TTC549 (cell line): ENCODE measurements around the gene MLXIP.

Experiments
- FAIRE-seq: peaks from 2 replicates; lab custom pipeline; 2012; peaks lifted over from hg19 to GRCh38; lab: Jason Lieb, UNC

Gene MLXIP

DNA sequence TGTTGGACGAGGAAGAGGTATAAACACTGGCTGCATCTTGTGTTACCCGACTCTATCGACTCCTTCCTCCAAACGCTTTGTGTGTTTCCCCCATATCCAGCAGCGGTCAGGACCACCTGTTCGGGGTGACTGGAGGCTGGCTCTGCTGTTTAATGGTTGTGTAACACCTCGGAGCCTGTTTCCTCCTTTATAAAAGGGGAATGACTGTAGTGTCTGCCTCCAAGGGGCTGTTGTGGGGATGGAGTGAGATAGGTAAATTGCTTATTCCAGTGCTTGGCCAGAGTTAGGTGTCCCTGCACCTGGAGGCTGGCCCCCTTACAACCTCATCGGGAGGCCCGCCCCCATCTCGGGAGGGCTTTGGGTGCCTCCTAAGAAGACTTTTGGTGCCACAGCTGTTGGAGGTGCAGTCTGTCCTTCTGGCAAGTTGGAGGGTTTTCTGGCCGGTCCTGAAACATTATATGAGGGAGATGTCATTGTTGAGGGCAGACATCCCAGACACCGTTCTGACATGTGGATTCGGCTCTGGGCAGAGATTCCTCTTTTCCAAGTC lies 1.1 kb downstream of the MLXIP start:
- no peak for FAIRE-seq

DNA sequence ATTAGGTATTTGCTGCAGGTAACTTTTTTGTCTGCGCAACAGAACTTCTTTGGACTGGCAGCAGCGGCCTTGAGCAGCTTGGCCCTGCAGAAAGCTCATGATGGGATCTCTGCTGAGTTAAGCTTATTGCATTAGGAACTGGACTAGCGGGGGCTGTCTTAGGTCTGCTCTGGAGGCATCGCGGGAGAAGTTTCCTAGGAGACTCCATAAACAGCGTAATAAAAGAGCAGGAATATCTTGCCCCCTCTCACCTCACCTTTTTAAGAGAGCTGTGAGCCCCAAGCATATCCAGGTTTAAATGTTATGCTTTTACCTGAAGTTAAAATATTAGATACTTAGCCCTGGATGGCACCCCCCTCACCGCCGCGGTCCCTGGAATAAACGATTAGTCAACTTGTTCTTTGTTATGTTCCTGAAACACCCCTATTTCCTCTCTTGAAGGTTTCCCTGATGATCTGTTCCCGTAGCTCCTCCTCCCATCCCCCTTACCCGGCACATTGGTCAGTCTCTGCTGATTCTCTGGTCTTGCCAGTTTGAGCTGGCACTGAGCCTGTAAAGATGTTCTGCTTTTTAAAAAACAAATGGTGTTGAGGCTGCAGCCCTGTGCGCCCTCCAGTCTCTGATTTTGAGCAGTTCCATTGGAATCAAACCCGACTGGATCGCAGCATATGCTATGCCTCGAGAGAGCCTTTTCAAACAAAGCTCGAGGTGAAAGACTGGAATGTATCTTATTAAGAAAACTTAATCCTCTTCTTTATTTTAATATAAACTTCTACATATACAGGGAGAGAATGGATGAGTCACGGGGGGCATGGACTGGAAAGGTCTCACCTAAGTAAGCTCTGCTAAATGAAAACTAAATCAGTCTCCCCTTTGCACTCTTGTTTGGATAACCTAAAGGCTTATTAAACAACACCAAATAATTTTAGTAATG lies 1.9 kb downstream of the MLXIP start:
- FAIRE-seq: no peak

DNA sequence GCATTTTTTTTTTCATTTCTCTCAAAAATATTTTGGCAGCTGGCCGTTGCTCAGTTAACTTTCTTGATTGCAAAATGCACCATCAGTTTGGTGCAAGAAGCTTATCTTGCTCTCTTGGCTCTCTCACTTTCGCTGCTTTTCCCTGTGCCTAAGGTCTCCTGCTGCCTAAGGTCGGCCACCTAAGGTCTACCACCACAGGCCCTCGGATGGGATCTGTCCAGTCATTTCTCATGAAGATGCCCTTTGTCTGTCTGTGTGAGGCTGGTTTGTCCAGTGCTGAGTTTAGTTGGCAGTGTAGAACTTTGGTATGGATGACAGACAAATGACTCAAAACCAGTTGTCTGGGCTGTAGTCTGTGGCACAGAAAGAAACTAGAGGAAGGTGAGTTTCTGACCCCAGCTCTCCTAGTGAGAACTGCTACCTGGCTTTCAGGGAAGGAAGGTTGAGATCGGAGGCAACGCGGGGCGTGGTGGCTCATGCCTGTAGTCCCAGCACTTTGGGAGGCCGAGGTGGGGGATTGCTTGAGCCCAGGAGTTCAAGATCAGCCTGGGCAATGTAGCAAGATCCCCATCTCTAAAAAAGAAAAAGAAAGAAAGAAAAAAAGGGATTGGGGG lies 2.6 kb downstream of the MLXIP start:
- FAIRE-seq: no peak

DNA sequence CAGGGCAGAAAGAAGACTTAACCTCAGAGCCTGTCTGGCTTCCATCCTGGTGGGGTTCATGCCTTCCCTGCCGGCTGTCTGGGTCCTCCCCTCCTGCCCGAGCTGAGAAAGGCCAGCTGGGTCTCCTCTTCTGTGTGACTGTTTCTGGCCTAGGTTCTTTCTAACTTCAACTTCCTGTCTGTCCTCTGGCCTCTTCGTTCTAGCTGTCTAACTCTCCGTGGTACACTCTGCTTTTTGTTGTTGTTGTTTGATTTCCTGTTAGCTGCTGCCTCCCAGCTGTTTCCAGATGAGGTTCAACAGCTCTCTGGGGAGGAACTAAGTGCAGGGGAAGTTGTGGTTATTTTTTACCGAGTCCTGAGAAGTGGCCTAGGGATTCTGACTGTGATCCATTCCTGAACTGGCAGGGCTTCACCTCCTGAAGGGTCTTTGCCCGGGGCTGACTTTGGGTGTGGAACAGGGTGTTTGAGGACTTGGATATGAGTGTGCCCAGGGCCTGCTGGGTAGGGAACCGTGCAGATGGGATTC lies 3.2 kb downstream of the MLXIP start:
- no peak for FAIRE-seq

DNA sequence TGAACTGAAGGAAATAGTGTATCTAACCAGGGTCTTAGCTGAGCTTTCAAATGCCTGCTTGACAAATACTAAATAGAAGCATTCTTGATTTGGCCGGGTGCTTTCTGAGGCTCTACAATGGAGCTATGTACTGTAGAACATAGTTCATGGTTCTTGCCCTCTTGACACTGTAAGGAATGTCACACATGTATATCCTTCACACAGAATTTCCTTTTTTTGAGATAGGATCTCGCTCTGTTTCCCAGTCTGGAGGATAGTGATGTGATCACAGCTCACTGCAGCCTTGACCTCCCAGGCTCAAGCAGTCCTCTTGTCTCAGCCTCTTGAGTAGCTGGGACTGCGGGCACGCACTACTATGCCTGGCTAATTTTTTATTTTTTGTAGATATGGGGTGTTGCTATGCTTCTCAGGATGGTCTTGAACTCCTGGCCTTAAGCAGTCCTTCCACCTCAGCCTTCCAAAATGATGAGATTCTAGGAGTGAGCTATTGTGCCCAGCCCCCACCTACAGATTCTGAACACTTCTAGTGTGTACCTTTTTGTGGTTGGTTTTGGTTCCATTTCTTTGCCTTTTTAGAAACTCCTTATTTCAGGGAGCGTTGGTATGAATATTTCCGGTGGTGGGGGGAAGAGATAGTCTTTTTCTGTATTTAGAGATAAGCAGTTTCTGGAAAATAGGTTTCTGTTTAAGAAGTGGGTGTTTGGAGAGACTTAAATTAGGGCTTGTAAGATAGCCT lies 4.2 kb downstream of the MLXIP start:
- FAIRE-seq: no peak

DNA sequence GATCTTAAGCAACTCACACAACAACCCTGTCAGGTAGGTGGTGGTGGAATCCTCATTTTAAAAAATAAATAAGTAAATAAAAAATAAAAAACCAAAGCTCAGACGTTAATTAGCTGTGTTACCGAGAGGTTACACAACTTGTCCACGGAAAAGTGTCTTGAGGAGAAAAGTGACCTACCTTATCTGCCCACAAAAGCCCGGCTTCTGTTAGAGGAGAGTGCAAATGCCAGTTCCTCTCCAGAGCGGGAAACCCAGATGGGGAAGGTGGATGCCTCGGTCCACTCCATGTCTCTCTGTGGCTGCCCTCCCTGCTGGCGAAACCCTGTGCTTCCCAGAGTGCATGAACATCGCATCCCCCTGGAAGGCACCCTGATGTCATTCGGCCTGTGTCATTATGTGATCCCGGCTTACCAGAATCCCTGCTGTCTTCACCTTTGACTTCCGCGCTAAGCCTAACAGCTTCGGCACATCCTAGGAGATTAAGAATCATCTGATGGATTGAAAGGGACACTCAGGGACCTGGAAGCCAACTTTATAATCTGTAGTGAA lies 6.4 kb downstream of the MLXIP start:
- FAIRE-seq: no peak

DNA sequence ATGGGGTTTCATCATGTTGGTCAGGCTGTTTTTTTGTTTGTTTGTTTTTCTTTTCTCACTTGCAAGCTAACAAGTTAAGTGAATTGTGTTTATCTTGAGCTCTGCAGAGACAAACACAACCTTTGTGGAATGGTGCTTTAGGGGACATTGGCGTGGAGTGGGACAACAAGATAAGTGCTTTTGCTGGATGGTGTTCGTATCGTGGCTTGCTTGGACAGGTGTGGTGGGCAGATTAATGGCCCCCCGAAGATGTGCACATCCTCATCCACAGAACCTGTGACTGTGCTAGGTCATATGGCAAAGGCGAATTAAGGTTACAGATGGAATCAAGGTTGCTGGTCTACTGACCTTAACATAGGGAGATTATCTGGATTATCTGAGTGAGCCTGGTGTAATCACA lies 7.0 kb downstream of the MLXIP start:
- FAIRE-seq: no peak

DNA sequence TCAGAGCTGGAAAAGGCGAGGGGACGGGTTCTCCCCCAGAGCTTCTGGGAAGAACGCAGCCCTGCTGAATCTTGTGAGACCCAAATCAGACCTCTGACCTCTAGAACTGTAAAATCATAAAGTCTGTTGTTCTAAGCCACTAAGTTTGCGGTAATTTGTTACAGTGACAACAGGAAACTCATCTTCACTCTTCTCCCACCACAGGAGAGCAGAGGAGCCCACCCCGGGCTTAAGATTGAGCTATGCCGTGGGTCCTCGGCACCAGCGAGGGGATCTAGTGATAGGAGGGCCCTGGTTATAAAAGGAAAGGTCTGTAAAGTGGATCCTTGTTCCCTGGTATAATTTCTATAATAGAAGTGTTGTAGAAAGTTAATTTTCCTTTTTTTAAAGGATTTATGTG lies 7.6 kb downstream of the MLXIP start:
- no peak for FAIRE-seq

DNA sequence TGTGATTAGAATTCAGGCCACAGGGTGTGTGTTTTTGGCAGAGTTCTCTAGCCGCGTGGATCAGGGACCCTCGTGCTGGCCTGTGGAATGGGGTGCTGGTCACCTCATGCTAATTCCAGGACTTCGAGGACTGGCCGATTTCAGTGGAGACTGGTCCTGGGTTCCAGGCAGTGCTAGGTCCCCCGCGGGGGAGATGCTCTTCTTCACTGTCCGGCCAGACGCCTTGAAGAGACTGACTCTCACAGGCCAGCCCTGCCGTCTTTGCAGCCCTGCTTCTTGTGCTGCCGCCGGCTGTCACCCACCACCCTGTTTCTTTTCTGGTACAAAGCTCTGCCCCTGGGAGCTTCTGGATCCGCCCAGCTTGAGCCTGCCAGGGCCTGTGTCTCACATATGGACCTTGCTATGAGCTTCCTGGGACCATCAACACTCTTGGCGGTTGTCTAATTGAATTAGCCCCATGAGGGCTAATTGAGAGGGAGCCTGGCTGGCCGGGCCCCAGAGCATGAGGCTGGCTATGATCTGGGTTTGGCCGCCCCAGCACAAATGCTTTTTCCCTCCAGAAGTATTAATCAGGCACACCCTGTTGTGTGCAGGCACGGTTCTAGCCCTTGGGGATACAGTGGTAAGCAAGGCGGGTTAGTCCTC lies 8.2 kb downstream of the MLXIP start:
- no peak for FAIRE-seq

DNA sequence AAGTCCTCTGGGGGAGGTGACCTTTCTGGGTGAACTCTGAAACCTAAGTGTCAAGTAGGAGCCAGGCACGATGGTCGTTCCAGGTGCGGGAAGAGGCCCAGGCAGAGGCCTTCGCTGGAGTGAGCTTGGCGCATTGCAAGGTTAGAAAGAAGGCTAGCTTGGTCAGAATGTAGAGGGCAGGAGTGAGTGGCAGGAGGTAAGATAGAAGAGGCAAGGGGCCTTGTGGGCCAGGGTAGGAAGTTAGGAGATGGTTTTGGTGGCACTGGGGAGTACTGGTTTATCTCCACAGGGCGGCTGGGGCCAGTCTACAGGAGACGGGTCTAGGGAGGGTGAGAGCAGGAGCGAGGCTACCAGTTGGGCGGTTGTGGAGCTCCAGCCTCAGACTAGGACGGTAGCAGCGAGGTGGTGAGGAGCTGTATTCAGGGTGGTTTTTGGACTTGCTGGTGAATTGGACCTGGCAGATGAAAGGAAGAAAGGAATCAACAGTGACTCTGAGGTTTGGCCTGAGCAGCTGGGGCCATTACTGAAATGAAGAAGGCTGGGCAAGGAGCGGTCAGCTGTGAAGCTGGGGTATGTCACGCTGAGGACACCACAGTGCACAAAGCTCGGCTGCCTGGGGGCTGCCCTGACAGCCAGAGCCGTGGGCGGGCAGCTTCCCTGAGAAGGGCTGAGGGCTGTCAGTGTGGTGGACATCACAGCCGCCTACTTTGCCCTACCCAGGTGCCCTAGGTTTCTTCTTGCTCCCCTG lies 9.0 kb downstream of the MLXIP start:
- no peak for FAIRE-seq

DNA sequence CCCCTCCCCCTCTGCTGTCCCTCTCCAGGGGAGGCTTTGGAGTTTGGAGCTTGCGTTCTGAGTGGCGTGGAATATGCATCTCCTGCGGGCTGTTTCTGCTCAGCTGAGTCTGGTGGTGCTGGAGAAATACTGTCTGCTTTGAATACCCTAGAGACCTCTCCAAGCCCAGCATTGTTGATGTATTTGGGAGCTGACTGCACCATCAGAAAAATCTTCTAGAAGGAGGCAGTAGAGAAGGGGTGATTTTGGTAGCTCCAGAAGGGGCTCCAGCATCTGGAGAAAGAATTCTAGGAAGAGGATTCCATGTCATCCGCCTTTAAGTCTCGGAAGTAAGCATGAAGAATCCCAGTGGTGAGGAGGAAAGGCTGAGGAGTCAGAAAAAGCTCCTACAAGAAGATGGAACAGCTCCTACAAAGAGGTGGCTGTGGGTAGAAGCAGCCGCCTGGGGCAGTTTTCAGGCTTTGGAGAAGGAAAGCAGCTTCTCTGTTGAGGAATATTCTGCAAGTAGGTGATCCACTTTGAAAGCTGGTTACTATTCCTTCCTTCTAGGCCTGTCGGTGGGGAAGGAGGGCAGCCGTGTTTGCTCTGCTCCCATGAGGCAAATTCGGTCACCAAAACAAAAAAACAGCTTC lies 9.7 kb downstream of the MLXIP start:
- FAIRE-seq: no peak

DNA sequence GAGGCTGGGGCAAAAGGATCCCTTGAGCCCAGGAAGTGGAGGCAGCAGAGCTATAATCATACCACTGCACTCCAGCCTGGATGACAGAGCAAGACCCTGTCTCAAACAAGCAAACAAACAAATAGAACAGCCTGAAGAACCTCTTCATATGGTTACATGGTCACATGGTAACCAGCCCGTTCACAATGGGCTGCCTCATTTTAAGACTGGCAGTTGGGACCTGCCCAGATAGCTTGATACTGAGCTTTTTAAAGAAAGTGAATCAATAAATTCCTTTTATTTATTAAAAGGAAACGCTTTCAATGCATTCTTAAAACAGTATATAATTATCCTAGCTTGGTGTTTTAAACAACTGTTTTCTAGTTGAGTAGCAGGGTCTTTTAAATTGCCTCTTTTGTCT lies 10.5 kb downstream of the MLXIP start:
- FAIRE-seq: no peak

DNA sequence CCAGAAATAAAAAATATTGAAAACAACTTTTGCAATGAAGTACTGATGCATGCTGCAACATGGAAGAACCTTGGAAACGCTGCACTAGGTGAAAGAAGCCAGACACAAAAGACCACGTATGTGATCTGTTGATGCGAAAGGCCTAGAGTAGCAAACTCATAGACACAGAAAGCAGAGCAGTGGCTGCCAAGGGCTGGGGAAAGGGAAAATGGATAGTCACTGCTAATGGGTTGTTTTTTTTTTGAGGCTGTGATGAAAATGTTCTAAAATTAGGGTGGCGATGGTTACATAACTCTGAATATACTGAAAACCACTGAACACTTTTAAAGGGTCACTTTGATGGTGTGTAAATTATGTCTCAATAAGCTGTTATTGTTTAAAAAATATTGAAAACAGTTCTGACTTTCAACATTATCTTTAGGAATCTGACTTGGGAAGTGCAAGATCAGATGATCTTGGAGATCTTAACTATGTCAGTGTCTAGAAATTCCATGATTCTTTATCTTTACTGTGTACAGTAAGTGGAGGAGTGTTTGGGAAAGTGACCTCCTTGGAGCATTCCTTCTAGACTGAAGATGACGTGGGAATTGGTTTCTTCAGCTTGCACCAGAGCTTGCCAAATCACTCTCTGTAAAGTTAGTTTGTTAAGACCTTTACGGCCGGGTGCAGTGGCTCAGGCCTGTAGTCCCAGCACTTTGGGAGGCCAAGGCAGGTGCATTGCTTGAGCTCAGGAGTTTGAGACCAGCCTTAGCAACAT lies 12.4 kb downstream of the MLXIP start:
- no peak for FAIRE-seq

DNA sequence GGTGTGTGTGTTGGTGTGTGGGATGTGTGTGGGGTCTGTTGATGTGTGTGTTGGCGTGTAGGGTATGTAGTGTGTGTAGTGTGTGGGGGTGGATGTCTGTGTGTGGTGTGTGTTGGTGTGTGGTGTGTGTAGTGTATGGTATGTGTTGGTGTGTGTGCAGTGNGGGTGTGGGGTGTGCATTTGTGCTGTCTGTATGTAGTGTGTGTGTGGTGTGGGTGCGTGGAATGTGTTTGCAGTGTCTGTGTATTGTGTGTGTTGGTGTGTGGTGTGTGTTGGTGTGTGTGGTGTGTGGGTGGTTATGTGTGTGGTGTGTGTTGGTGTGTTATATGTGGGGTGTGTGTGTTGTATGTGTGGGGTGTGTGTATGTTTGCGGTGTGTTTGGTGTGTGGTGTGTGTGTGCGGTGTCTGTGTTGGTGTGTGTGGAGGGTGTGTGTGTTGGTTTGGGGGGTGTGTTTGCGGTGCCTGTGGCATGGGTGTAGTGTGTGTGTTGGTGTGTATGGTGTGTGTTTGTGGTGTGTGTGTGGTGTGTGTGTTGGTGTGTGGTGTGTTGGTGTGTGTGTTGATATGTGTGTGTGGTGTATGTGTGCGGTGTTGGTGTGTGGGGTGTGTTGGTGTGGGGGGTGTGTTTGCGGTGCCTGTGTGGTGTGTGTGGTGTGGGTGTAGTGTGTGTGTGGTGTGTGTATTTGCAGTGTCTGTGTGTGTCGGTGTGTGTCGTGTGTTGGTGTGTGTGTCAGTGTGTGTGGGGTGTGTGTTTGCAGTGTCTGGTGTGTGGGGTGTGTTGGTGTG lies 14.7 kb downstream of the MLXIP start:
- FAIRE-seq: no peak

DNA sequence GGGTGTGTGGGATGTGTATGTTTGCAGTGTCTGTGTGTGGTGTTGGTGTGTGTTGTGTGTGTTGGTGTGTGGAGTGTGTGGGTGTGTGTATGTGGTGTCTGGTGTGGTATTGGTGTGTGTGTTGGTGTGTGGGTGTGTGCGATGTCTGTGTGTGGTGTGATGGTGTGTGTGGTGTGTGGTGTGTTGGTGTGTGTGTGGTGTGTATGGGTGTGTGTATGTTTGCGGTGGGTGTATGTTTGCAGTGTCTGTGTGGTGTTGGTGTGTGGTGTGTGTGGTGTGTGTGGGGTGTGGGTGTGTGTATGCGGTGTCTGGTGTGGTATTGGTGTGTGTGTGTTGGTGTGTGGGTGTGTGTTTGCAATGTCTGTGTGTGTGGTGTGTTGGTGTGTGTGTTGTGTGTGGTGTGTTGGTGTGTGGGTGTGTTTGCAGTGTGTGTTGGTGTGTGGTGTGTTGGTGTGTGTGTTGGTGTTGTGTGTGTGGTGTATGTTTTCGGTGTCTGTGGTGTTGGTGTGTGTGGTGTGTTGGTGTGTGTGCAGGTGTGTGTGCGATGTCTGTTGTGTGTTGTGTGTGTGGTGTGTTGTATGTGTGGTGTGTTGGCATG lies 15.7 kb downstream of the MLXIP start:
- no peak for FAIRE-seq

DNA sequence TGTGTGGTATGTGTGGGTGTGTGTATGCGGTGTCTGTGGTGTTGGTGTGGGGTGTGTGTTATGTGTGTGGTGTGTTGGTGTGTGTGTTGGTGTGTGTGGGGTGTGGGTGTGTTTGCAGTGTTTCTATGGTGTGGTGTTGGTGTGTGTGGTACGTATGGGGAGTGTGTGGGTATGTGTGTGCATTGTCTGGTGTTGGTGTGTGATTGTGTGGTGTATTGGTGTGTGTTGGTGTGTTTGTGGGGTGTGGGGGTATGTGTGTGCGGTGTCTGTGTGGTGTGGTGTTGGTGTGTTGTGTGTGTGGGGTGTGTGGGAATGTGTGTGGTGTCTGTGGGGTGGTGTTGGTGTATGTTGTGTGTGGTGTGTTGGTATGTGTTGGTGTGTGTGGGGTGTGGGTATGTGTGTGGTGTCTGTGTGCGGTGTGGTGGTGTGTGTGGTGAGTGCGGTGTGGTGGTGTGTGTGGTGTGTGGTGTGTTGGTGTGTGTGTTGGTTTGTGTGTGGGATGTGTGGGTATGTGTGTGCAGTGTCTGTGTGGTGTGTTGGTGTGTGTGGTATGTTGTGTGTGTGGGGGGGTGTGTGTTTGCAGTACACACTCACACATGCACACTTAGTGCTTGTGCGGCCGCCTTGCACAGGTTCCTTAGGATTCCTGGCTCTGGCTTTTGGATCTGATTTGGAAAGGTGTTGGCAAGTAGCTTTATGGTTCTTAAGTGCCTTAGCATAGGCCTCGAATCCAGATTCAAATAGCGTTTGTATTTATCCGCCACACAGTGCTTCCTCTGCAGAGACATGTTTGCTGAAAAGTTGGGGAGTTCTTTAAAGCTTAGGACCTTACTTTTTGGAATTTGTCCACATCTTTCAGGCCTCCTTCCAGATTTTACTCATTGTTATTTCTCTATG lies 16.4 kb downstream of the MLXIP start:
- FAIRE-seq: no peak

DNA sequence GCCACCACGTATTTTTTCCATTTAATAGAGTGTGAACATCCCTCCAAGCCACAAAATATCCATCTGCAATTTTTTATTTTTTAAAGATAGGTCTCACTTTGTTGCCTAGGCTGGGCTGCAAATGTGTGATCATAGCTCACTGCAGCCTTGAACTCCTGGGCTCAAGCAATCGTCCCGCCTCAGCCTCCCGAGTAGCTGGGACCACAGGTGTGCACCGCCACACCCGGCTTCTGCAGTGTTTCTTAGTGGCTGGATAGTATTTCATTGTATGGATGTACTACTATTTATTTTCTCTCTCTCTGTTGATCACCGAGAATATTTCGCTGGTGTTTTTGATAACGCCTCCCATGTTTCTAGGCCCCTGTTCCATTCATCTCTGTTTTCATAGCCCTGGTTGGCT lies 17.5 kb downstream of the MLXIP start:
- FAIRE-seq: no peak
